Right lung (tissue), 10 donors: ENCODE results near the gene DCP2. TPM values are rescaled to one million over a fixed set of nuclear protein-coding genes. Genes with fewer than 3 reads are reported as not detected.
"Not testable (repeated sequence)": the region's sequence is repeated elsewhere in the genome, so short reads cannot be mapped to it uniquely, and the experiment has no call there.

Source experiments
- DNase-seq, 2 donors: peaks; one replicate each; pipeline ENCODE4 v3.0.0-alpha.2; 2013
- long read RNA-seq, 8 donors: transcript quantifications; one replicate each; lab custom pipeline, GENCODE V29; 2026
- polyA plus RNA-seq, 5 donors: library from polyadenylated mRNA; unstranded; fragments of 120-200 nt; gene quantifications; one replicate each; pipeline versions ENCODE4 v1.2.1 to v1.2.3, GENCODE V29; 2013; ENCODE audit warnings: inconsistent platforms in 1 of 5, low replicate concordance in 1 of 5; ENCODE audit not compliant: insufficient read length in 5 of 5, insufficient read depth in 1 of 5

DCP2 gene
- 10 to 100 TPM; 23.1 to 42.1 (median 32.4) TPM for polyA plus RNA-seq
- long read RNA-seq, donor 1, full-length matches to known transcripts = 5 of 5 reads
- long read RNA-seq, donor 1, partial matches to known transcripts = 0 of 5 reads
- long read RNA-seq, donor 1, other reads (novel, unspliced or antisense) = 0 of 5 reads
- long read RNA-seq, donor 2, full-length matches to known transcripts = 4 of 4 reads
- long read RNA-seq, donor 2, partial matches to known transcripts = 0 of 4 reads
- long read RNA-seq, donor 2, other reads (novel, unspliced or antisense) = 0 of 4 reads
- long read RNA-seq, donor 3, partial matches to known transcripts = 0 of 3 reads
- long read RNA-seq, donor 3, other reads (novel, unspliced or antisense) = 0 of 3 reads
- long read RNA-seq, donor 4, partial matches to known transcripts = 10 of 13 reads
- long read RNA-seq, donor 4, other reads (novel, unspliced or antisense) = 0 of 13 reads
- long read RNA-seq, donor 5, full-length matches to known transcripts = 8 of 18 reads
- long read RNA-seq, donor 5, partial matches to known transcripts = 10 of 18 reads
- long read RNA-seq, donor 5, other reads (novel, unspliced or antisense) = 0 of 18 reads
- long read RNA-seq, donor 6, full-length matches to known transcripts = 7 of 7 reads
- long read RNA-seq, donor 6, partial matches to known transcripts = 0 of 7 reads
- long read RNA-seq, donor 6, other reads (novel, unspliced or antisense) = 0 of 7 reads
- long read RNA-seq, donor 7, full-length matches to known transcripts = 4 of 4 reads
- long read RNA-seq, donor 7, partial matches to known transcripts = 0 of 4 reads
- long read RNA-seq, donor 7, other reads (novel, unspliced or antisense) = 0 of 4 reads
- long read RNA-seq, donor 8, full-length matches to known transcripts = 2 of 2 reads
- long read RNA-seq, donor 8, partial matches to known transcripts = 0 of 2 reads
- long read RNA-seq, donor 8, other reads (novel, unspliced or antisense) = 0 of 2 reads

DNA sequence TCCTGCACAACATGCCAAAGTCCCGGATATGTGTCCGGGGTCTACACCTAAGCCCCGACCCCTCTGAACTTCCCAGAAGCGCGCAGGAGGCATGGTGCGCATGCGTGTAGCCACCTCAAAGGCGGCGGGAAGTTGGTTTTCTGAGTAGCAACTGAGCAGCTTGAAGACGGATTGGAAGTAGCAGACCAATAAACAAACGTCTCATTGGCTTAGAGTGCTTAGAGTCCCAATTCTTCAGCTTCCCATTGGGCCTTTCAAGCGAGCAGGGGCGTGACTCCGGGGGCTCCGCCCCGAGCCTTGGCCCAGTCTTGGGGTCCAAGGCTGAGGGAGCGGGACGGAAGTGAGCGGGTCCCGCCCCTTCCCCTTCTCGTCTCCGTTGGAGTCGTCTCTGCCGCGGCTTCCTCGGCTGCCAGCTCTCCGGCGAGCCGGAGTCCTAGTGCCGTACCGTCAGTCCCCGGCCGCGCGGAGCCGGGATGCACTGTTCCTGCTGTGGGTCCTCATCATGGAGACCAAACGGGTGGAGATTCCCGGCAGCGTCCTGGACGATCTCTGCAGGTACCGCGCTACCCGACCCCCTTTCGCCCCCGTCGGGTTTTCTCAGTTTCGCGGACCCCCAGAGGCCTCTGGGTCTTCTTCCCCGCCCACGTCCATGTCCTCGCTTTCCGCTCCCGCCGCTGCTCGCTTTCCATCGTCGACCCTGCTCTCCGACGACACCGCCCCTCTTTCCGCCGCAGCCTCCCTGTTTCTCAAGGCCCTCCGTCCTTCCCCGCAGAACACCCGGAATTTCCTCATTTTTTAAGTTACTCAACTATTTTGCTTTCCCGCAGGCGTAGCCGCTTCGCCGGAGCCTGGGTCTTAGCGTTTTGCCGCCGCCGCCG, at the start of gene DCP2:
Gene DCP2 (plus strand): TSS at position 367 of the 878 bp plus-strand sequence. CDS start 136 bp downstream, at position 503.
- peak; percentile 98 to 99 for DNase-seq

- no peak for DNase-seq
These were observed 47.1 kb upstream of the DCP2 start for GRCh38 chr5:112929336-112930081.

DNA sequence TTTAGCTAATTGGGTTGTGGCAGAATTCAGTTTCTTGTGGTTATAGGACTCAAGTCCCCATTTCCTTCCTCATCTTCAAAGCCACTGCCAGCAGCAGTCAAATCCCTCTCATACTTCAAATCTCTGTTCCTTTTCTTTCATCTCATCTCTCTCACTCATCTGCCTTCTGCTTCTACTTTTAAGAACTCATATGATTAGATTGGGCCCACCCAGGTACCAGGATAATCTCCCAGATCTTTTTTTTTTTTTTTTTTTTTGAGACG, 46.6 kb upstream of the DCP2 start:
- DNase-seq = no peak

GRCh38 chr5:112931473-112931872, 45.1 kb upstream of the DCP2 start:
- no peak for DNase-seq

DNA sequence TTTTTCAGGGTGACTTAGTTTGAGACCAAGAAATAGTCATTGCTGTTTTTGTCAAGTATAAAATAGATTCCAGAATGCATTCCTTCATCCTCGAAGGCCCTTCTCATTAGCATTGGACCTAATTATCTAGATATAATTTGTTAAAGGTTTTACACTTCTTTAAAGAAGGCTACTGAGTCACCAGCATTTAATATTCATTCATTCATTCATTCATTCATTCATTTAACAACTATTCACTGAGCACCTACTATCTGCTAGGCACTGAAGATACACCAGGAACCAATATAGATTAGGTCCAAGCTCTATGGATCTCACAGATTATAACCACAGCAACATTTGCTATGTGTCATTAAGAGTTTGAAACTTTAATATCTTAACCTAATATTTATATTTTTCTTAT, 43.5 kb upstream of the DCP2 start:
- DNase-seq = no peak

DNA sequence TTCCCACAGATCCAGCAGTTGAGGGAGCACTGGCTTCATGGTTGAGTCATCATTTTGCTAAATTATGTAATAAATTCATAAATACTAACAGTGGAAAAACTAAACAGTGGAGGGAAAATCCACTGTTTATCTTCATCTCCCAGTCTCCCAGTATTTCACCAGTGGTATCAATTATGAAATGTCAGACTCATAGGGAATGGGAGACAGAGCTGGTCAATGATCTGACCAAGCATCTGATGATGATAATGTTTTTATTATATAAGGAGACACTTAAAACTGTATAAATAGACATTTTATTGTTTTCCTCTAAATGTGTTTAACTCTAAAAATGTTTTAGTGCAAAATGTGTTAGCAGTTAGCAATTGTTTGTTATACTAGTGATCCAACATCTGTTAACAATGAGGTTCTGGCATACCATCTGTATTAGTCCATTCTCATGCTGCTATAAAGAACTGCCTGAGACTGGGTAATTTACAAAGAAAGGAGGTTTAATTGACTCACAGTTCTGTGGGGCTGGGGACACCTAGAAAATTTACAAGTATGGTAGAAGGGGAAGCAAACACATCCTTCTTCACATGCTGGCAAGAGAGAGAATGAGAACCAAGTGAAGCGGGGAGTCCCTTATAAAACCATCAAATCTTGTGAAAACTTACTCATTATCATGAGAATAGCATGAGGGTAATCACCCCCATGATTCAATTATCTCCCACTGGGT, 42.8 kb upstream of the DCP2 start:
- no peak for DNase-seq

DNA sequence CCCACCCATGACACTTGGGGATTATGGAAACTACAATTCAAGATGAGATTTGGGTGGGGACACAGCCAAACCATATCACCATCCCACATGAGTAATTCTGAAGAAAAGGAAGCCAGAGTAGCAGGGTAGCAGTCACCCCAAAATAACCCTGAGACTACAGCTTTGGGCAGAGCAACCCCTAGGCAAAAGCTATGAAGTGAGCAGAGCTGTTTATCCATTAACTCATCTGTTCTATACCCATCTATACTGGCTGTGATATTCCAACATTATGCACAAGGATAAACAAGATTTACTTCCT, 42.3 kb upstream of the DCP2 start:
- DNase-seq = no peak

- DNase-seq = no peak
These were observed 40.9 kb upstream of the DCP2 start for GRCh38 chr5:112935675-112936074.

DNA sequence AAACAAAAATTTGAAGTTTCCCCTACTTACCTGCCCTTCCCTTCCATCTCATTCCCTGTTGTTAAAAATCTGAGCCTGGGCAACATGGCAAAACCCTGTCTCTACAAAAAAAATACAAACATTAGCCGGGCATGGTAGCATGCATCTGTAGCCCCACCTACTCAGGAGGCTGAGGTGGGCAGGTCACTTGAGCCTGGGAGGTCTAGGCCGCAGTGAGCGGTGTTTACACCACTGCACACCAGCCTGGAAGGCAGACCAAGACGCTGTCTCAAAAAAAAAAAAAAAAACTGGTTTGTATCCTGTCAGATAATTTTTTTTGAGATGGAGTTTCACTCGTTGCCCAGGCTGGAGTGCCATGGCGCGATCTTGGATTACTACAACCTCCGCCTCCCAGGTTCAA, 38.3 kb upstream of the DCP2 start:
- no peak for DNase-seq

DNA sequence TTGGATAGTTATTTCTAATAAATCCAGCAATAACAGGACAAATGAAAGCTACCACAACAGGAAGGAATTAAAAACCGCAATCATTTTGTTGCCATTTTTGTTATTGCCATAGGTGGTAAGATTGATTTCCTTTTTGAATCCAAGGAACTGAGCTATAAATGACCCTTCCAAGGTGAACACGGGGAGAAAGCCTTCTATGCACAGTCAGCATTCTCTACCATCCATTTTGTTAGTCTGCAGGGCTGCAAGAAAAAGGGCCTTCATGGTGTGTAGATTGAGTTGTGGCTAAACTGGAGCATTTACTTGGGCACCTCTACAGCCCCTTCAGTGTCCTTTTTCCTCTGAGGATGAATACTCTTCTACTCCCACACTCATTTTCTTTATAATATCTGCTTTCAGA, 35.9 kb upstream of the DCP2 start:
- DNase-seq = no peak

- no peak for DNase-seq
These were observed 28.1 kb upstream of the DCP2 start for GRCh38 chr5:112948458-112948857.

GRCh38 chr5:112951124-112951702, 25.4 kb upstream of the DCP2 start:
- DNase-seq = no peak

GRCh38 chr5:112956606-112957005, 20.0 kb upstream of the DCP2 start:
- no peak for DNase-seq

DNA sequence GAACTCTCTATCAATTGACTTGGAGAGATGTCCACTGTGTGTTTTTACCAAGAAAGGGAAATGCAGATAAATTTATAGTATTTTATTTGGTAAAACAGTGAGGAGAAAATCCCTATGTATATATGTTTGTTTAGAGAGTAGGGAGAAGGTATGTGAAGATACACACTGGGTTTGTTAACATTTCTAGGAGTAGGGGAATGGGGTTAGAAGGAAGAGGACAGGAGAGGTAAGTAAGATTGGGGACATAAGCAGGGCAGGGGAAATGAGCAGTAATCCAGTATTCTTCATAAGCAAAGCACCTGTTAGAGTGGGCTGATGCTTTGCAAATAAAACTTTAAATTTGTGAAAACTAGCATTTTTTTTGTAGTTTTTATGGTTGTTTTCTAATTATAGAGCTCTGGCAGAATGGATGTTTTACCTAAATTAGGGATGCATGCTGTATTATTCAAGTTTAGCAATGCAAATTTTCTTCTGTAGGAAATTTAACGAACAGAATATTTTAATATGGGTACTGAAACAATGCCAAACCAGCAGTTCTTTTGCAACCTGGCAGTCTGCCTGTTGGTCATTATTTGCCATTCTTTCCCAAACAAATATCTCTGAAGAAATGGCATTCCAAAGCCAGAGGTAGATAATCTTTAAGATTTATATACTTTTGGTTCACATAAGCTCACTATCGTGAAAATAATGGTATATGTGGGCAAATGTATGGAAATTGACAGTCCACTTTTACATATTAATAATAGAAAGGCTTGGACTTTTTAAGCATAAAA, 19.4 kb upstream of the DCP2 start:
- no peak for DNase-seq

DNA sequence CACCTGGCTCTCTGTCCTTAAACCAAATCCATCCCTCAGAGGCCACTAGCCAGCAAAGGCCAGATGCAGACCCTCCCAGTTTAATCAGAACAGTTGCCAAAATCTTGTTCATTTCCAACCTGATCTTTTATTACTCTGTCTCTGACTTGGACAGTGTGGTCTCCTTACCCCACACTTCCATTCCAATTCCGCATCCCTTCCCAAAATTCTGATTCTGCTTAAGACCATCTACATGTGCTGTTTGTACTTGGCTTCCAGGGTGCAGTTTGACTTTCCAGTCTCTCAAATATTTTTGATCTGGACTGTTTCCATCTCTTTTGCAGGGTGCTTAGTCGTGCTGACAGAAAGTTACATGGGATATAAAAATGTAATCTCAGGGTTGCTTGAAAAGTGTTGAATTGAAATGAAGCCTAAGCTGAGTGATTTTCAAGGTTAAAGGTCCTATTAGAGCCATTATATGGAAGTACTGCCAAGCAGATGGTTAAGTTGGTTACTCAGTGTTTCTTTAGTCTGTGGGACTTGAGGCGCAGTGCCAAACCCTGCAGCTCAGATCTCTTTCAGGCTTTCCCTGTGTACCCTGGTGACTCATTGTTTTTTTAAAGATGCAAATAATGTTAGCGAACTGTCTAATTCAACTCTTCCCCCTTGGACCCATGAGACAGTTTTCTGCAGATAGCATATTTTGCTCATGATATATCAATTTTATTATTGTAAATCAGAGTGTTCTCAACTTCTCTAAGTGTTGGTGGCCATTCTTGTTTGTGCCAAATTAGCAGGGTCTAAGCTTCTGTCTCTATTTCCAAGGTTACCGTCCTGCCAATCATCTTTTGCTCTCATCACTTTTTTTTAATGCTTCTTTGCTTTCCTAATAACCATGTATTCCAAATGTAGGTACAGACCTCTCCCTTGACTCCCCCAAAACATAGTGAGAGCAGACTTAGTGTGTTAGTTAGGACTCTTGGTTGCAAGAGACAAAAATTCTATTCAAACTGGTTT, 18.2 kb upstream of the DCP2 start:
- peak; percentile 32 to 35 for DNase-seq

GRCh38 chr5:112959872-112960271, 16.7 kb upstream of the DCP2 start:
- DNase-seq = not testable (repeated sequence)

GRCh38 chr5:112960315-112960714, 16.3 kb upstream of the DCP2 start:
- no peak for DNase-seq

GRCh38 chr5:112960863-112961504, 15.6 kb upstream of the DCP2 start:
- DNase-seq = no peak
